Prostate gland (tissue), 2 donors: ENCODE data around the gene MGME1.

ENCODE experiments used
- CTCF ChIP-seq, 4 experiments: fragments of 200-600 bp in 2 of 4; fragments of 450-650 bp in 2 of 4; sonication (generic) in 2 of 4; IDR thresholded peaks; 1 replicate in 3 of 4; 2 replicates in 1 of 4; pipeline ENCODE4 v1.5.1; 2016 to 2019; ENCODE audit warnings: antibody characterized with exemption in 4 of 4, mild to moderate bottlenecking in 2 of 4, moderate library complexity in 2 of 4
- POLR2A ChIP-seq: fragments of 450-650 bp; IDR thresholded peaks from one replicate; pipeline ENCODE4 v1.6.1; 2016; ENCODE audit warnings: antibody characterized with exemption, mild to moderate bottlenecking
- POLR2AphosphoS5 ChIP-seq: sonication (generic); formaldehyde crosslinking; IDR thresholded peaks from one replicate; pipeline ENCODE4 v1.6.1; 2017; ENCODE audit warnings: antibody characterized with exemption

- TF ChIP-seq CTCF (IDR thresholded peaks at IDR 0.05) (no peak), POLR2A (no peak), POLR2AphosphoS5 (no peak)
These were observed 48.0 kb downstream of the MGME1 start for GRCh38 chr20:18016772-18017171.
